Astrocyte of the cerebellum (primary cell): ENCODE measurements around the gene ECI1.

Experiments used
- DNase-seq: peaks from one replicate; pipeline ENCODE4 v3.0.0-alpha.2; 2011; ENCODE audit warnings: low read depth
- H3K4me3 ChIP-seq: 2 replicates; pipeline ENCODE4 v1.5.1; 2011; ENCODE audit warnings: mild to moderate bottlenecking, low read depth, low read length, moderate library complexity
- in situ Hi-C: cut with HindIII; loops from 2 replicates; pipeline ENCODE4 v1.10.0; 2017; ENCODE audit warnings: low sequenced_read_pairs
- TF ChIP-seq, protein P1 (sequence below): IDR thresholded peaks from 2 replicates; pipeline ENCODE4 v1.5.1; 2012; ENCODE audit warnings: low read length, low read depth, moderate library complexity, mild to moderate bottlenecking; ENCODE audit errors: missing control alignments

Gene ECI1

DNA sequence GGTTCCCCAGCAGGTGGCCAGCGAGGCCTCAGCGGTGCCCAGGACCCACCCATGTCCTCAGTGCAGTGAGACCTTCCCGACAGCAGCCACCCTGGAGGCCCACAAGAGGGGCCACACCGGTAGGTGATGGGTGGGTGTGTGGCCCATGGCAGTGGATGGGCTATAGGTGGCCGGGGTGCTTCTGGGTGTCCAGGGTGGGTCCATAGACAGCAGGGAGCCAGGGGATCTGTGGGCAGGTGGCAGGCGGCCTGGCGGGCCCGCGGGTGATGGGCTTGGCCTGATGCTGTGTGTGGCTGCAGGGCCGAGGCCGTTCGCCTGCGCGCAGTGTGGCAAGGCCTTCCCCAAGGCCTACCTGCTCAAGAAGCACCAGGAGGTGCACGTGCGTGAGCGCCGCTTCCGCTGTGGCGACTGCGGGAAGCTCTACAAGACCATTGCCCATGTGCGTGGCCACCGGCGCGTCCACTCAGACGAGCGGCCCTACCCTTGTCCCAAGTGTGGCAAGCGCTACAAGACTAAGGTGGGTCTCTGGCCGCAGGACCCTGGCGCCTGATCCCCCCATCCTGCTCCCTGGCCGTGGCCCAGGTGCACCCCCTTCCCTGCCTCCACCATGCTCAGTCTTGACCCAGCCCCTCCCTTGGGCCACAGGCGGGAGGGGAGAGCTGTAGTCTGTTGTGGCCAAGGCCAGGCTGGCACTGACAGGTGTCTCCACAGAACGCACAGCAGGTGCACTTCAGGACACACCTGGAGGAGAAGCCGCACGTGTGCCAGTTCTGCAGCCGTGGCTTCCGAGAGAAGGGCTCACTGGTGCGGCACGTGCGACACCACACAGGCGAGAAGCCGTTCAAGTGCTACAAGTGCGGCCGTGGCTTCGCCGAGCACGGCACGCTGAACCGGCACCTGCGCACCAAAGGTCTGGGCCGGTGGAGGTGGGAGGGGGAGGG, 17.2 kb downstream of the ECI1 start:
- TF ChIP-seq, protein P1, sequence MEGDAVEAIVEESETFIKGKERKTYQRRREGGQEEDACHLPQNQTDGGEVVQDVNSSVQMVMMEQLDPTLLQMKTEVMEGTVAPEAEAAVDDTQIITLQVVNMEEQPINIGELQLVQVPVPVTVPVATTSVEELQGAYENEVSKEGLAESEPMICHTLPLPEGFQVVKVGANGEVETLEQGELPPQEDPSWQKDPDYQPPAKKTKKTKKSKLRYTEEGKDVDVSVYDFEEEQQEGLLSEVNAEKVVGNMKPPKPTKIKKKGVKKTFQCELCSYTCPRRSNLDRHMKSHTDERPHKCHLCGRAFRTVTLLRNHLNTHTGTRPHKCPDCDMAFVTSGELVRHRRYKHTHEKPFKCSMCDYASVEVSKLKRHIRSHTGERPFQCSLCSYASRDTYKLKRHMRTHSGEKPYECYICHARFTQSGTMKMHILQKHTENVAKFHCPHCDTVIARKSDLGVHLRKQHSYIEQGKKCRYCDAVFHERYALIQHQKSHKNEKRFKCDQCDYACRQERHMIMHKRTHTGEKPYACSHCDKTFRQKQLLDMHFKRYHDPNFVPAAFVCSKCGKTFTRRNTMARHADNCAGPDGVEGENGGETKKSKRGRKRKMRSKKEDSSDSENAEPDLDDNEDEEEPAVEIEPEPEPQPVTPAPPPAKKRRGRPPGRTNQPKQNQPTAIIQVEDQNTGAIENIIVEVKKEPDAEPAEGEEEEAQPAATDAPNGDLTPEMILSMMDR, result no peak
- in situ Hi-C loops, result no loop called here
- no peak for DNase-seq
- no peak overlapping the region for H3K4me3 ChIP-seq

DNA sequence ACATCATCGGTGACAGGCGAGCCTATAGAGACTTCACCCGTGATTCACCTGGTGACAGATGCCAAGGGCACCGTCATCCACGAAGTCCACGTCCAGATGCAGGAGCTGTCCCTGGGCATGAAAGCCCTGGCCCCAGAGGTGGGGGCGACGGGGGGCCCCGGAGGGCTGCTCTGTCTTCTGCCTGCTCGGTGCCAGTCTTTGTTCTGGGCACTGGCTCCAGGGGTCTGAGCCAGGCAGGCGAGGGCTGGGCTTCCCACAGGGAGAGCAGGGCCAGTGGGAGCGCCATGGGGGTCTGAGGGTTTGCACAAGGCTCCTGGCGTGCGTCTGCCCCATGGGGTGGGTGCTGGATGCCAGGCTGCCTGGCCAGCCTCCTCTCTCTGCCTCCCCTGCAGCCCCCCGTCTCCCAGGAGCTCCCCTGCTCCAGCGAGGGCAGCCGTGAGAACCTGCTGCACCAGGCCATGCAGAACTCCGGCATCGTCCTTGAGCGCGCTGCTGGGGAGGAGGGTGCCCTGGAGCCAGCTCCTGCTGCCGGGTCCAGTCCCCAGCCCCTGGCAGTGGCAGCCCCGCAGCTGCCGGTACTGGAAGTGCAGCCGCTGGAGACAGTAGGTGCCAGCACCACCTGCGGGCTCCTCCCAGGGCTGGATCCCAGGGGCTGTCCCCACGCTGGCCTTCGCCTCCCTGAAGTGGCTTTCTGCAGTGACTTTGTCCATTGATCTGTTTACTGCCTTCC, 18.2 kb downstream of the ECI1 start:
- in situ Hi-C loops, result no loop called here
- TF ChIP-seq, protein P1, result no peak
- DNase-seq, result no peak
- no peak overlapping the region for H3K4me3 ChIP-seq

DNA sequence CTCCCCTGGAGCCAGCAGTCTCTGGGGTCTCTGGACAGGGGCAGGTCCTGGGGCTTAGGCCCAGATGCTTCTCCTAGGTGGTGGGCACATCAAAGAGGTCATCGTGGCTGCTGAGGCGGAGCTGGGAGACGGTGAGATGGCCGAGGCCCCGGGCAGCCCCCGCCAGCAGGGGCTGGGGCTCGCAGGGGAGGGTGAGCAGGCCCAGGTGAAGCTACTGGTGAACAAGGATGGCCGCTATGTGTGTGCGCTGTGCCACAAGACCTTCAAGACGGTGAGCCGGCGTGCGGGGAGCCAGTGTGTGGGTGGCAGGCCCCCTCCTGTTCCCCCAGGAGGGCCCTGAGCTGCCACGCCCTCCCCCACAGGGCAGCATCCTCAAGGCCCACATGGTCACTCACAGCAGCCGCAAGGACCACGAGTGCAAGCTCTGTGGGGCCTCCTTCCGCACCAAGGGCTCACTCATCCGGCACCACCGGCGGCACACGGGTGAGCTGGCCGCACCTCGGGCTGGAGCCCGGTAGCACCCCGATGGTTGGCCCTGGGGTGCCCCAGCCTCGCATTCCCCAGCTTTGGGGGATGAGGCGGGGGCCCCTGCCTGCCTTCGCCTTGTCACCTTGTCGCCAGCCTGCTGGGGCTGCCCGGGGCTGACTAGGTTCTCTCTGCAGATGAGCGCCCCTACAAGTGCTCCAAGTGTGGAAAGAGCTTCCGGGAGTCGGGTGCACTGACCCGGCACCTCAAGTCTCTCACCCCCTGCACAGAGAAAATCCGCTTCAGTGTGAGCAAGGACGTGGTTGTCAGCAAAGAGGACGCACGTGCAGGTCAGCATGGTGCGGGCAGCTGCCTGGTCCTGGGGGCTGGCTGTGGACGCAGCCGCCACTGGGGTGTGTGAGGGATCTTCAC, 19.0 kb downstream of the ECI1 start:
- TF ChIP-seq, protein P1, result no peak
- DNase-seq, result no peak
- no peak overlapping the region for H3K4me3 ChIP-seq
- in situ Hi-C loops, result no loop called here

DNA sequence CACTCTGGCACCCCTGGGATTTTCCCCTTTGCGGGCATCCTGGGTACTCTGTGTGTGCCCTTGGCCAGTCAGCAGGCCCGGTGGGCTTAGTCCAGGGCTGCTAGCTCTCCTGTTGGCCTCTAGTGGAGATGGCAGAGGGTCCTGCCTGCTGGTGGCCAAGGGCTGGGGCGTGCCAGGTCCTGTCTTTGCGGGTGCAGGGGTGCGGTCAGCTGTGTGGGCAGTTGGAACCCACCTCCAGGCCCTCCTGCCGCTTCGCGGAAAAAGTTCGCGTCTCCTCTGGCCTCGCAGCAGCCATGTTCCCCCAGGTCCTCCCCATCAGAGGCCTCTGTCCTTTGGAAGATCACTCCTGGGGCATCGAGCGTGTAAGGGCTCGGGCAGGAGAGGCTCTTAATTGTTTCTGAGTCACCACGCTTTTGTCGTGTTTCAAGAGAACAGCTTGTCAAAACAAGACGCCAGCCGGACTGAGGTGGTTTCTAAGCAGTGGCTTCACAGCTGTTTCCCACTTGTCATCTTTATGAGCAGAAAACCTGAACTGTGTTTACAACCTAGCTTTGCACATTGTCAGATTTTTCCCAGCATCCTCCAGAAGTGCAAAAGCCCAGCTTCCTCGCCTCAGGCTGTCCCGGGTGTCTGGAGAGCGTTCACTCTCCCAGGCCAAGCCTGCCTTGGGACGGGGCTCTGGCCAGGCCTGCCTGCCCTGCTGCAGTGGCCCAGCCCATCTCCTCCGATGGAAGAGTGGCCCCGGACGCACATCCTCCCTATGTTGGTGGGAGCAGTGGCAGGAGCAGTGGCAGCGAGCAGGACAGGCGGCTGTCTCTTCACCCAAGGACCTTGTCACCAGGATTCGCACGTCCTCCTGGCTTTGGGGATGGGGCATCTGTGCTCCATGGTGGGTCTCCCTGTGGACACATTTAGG, 20.1 kb downstream of the ECI1 start:
- TF ChIP-seq, protein P1, result no peak
- in situ Hi-C loops, result no loop called here
- DNase-seq, result no peak
- no peak overlapping the region for H3K4me3 ChIP-seq

DNA sequence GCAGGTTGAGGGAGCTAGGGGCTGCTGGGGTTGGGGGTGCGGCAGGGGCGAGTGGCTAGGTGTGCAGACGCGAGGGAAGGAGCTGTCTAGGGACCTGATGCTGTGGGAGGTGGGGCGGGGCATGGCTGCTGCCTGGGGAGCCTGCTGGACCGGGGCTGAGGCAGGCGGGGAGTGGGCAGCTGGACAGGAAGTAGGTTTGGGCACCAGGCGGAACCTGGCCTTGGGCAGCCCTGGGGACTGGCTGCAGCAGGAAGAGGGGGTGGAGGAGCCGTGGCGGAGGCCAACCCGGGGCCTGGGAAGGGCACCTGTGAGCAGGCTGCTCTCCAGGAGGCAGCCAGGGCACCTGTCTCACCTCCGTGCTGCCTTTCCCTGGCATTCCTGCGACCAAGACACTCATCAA, 21.0 kb downstream of the ECI1 start:
- in situ Hi-C loops, result no loop called here
- no peak for DNase-seq
- H3K4me3 ChIP-seq, result no peak overlapping the region
- TF ChIP-seq, protein P1, result no peak
